ENCODE results near the gene PSME3IP1.

The PSME3IP1 gene

GRCh38 chr16:57186872-57187854 is 1.3 kb upstream of the PSME3IP1 start:
- Histone ChIP-seq H3K4me1 (peaks cover 37% of the 10 kb centered on the region), H3K27me3 (no peaks in the 10 kb centered on the region), H3K9me3 (no peaks in the 10 kb centered on the region), H3K36me3 (peaks cover 13% of the 10 kb centered on the region), H4K20me1 (peaks cover 53% of the 10 kb centered on the region), H3K27ac (peak overlapping the region; percentile 90), H3K4me2 (peak overlapping the region; percentile 92), H3K9ac (peak overlapping the region; percentile 93), H3K4me3 (peak overlapping the region; percentile 98)
- no peak for TF ChIP-seq Cebpa-rat (IDR thresholded peaks at IDR 0.05)

- Histone ChIP-seq H3K9me3 (no peaks in the 10 kb centered on the region), H3K9ac (peak overlapping the region; percentile 97), H3K4me2 (peak overlapping the region; percentile 96), H3K4me1 (peaks cover 37% of the 10 kb centered on the region), H3K36me3 (peaks cover 21% of the 10 kb centered on the region), H4K20me1 (peaks cover 52% of the 10 kb centered on the region), H3K4me3 (peak overlapping the region; percentile 98), H3K27me3 (no peaks in the 10 kb centered on the region), H3K27ac (peak overlapping the region; percentile 94)
- no peak for TF ChIP-seq Cebpa-rat (IDR thresholded peaks at IDR 0.05)
These were observed 344 bp downstream of the PSME3IP1 start for GRCh38 chr16:57185446-57185944.

GRCh38 chr16:57184887-57185445 is 873 bp downstream of the PSME3IP1 start:
- Histone ChIP-seq H3K27me3 (no peaks in the 10 kb centered on the region), H3K27ac (peak overlapping the region; percentile 94)

GRCh38 chr16:57184113-57184512 is 1.7 kb downstream of the PSME3IP1 start:
- H3K4me1 ChIP-seq, result peaks cover 37% of the 10 kb centered on the region
- no peaks in the 10 kb centered on the region for H3K9me3 ChIP-seq
- H4K20me1 ChIP-seq, result peaks cover 51% of the 10 kb centered on the region
- no peaks in the 10 kb centered on the region for H3K27me3 ChIP-seq
- H3K9ac ChIP-seq, result no peak overlapping the region
- no peak for TF ChIP-seq Cebpa-rat (IDR thresholded peaks at IDR 0.05)
- H3K36me3 ChIP-seq, result peaks cover 13% of the 10 kb centered on the region
- H3K4me3 ChIP-seq, result no peak overlapping the region
- H3K4me2 ChIP-seq, result peak overlapping the region; percentile 96
- H3K27ac ChIP-seq, result no peak overlapping the region

More at GRCh38 chr16:57184887-57185445, 873 bp downstream of the PSME3IP1 start:
- no peak for TF ChIP-seq Cebpa-rat (IDR thresholded peaks at IDR 0.05)
- peak overlapping the region; percentile 97 for H3K9ac ChIP-seq
- peak overlapping the region; percentile 96 for H3K4me2 ChIP-seq
- peaks cover 52% of the 10 kb centered on the region for H4K20me1 ChIP-seq
- H3K9me3 ChIP-seq, result no peaks in the 10 kb centered on the region
- peaks cover 37% of the 10 kb centered on the region for H3K4me1 ChIP-seq
- H3K36me3 ChIP-seq, result peaks cover 19% of the 10 kb centered on the region
- H3K4me3 ChIP-seq, result peak overlapping the region; percentile 98

- H3K4me1 ChIP-seq, result peaks cover 12% of the 10 kb centered on the region
- H3K36me3 ChIP-seq, result peaks cover 40% of the 10 kb centered on the region
- no peaks in the 10 kb centered on the region for H3K9me3 ChIP-seq
- no peak overlapping the region for H3K9ac ChIP-seq
- no peak overlapping the region for H3K4me2 ChIP-seq
- no peak overlapping the region for H3K4me3 ChIP-seq
- no peak for TF ChIP-seq Cebpa-rat (IDR thresholded peaks at IDR 0.05)
- H3K27ac ChIP-seq, result no peak overlapping the region
- H3K27me3 ChIP-seq, result no peaks in the 10 kb centered on the region
- H4K20me1 ChIP-seq, result peaks cover 47% of the 10 kb centered on the region
These were observed 6.5 kb downstream of the PSME3IP1 start for GRCh38 chr16:57179215-57179828.

- Histone ChIP-seq H3K4me1 (peaks cover 6% of the 10 kb centered on the region; the same call in 1 of the 2 replicates), H3K36me3 (peaks cover 43% of the 10 kb centered on the region), H4K20me1 (peaks cover 47% of the 10 kb centered on the region), H3K9ac (no peak overlapping the region; the same call in 1 of the 2 replicates), H3K9me3 (no peaks in the 10 kb centered on the region), H3K4me2 (no peak overlapping the region), H3K4me3 (no peak overlapping the region), H3K27ac (no peak overlapping the region), H3K27me3 (no peaks in the 10 kb centered on the region)
- TF ChIP-seq Cebpa-rat (IDR thresholded peaks at IDR 0.05), result no peak
These were observed 7.0 kb downstream of the PSME3IP1 start for GRCh38 chr16:57178793-57179212.

DNA sequence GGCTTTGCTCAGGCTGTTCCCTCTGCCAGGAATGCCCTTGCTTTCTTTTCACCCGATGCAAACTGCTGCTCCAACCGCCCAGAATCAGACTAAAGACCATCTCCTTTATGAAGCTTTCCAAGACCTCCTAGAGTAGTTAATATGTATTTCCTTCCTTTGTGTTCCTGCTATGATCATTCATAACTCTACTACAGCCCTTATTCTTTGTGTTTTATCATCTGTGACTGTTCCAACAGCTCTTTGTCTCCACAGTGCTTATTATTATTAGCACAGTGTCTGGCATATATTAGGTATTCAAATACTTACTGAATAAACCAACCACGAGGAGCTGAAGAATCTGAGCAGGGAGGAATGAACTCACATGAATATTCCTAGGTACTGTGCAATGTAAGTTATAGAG is 7.6 kb downstream of the PSME3IP1 start:
- H3K27ac ChIP-seq, result no peak overlapping the region
- H3K9ac ChIP-seq, result no peak overlapping the region
- no peak for TF ChIP-seq Cebpa-rat (IDR thresholded peaks at IDR 0.05)
- peaks cover 49% of the 10 kb centered on the region for H3K36me3 ChIP-seq
- H3K4me3 ChIP-seq, result no peak overlapping the region
- H3K4me1 ChIP-seq, result 0 out of 2 replicates have a peak, but pooled peaks cover under 1% of the 10 kb centered on the region
- H4K20me1 ChIP-seq, result peaks cover 47% of the 10 kb centered on the region
- H3K27me3 ChIP-seq, result no peaks in the 10 kb centered on the region
- no peaks in the 10 kb centered on the region for H3K9me3 ChIP-seq
- no peak overlapping the region for H3K4me2 ChIP-seq

DNA sequence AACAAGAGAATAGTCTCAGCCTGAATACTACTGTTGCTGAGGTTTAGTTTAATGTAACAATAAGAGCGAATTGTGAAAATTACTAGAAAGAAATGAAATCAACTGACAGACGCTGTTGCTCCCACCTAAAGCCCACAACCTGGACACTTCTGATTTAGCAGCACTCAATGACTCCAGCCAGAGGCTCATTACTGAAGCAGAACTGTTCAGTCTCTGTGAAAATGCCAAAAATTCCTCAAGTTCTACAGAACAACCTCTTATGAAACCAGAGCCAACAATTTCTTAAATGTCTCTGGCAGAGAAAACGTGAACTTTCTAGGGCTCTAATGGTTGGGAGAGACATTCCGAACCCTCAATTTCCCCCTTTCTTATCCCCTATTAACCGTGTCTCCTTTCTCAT is 9.9 kb downstream of the PSME3IP1 start:
- Histone ChIP-seq H3K4me3 (no peak overlapping the region), H3K36me3 (peaks cover 67% of the 10 kb centered on the region), H4K20me1 (peaks cover 35% of the 10 kb centered on the region), H3K4me1 (no peaks in the 10 kb centered on the region), H3K27ac (no peak overlapping the region), H3K9me3 (no peaks in the 10 kb centered on the region), H3K27me3 (no peaks in the 10 kb centered on the region), H3K4me2 (no peak overlapping the region), H3K9ac (no peak overlapping the region)
- no peak for TF ChIP-seq Cebpa-rat (IDR thresholded peaks at IDR 0.05)

- H3K9me3 ChIP-seq, result no peaks in the 10 kb centered on the region
- no peak for TF ChIP-seq Cebpa-rat (IDR thresholded peaks at IDR 0.05)
- no peaks in the 10 kb centered on the region for H3K27me3 ChIP-seq
- H3K4me2 ChIP-seq, result no peak overlapping the region
- no peak overlapping the region for H3K4me3 ChIP-seq
- H3K36me3 ChIP-seq, result peaks cover 71% of the 10 kb centered on the region
- H3K27ac ChIP-seq, result no peak overlapping the region
- no peak overlapping the region for H3K9ac ChIP-seq
- peaks cover 2% of the 10 kb centered on the region for H3K4me1 ChIP-seq
- peaks cover 6% of the 10 kb centered on the region; the same call in 1 of the 2 replicates for H4K20me1 ChIP-seq
These were observed 13.0 kb downstream of the PSME3IP1 start for GRCh38 chr16:57172721-57173290.

All from BLaER1 (cell line).